Loucy (cell line): ENCODE results near the gene IQSEC1.

Experiments
- H2AFZ ChIP-seq: fragments of 200-600 bp; sonication (generic); 2 replicates; pipeline ENCODE4 v1.6.0; 2016; ENCODE audit warnings: antibody characterized with exemption, mild to moderate bottlenecking, low read length, moderate library complexity
- H3F3A ChIP-seq: fragments of 200-600 bp; 2 replicates; pipeline ENCODE4 v1.6.0; 2016; ENCODE audit warnings: antibody characterized with exemption, low read depth, mild to moderate bottlenecking
- H3K27me3 ChIP-seq: fragments of 200-600 bp; sonication (generic); 2 replicates; pipeline ENCODE4 v1.6.1; 2014; ENCODE audit warnings: low read length, mild to moderate bottlenecking; ENCODE audit not compliant: insufficient read depth, poor library complexity, severe bottlenecking
- H3K36me3 ChIP-seq: fragments of 200-600 bp; sonication (generic); 2 replicates; pipeline ENCODE4 v1.6.1; 2016; ENCODE audit warnings: low read length; ENCODE audit not compliant: insufficient read depth
- H3K4me1 ChIP-seq: fragments of 200-600 bp; sonication (generic); 2 replicates; pipeline ENCODE4 v1.5.1; 2014; ENCODE audit warnings: low read length, mild to moderate bottlenecking; ENCODE audit not compliant: insufficient read depth, poor library complexity, severe bottlenecking
- H3K4me2 ChIP-seq: fragments of 200-600 bp; sonication (generic); 2 replicates; pipeline ENCODE4 v1.6.0; 2014; ENCODE audit warnings: antibody characterized with exemption, low read length, low read depth, mild to moderate bottlenecking; ENCODE audit not compliant: poor library complexity, severe bottlenecking
- H3K4me3 ChIP-seq: fragments of 200-600 bp; sonication (generic); 2 replicates; pipeline ENCODE4 v1.5.1; 2014; ENCODE audit warnings: low read length, mild to moderate bottlenecking, mixed read lengths; ENCODE audit not compliant: poor library complexity, severe bottlenecking
- H3K79me2 ChIP-seq: fragments of 200-600 bp; sonication (generic); 2 replicates; pipeline ENCODE4 v1.6.1; 2014; ENCODE audit warnings: low read length; ENCODE audit not compliant: insufficient read depth
- H3K9ac ChIP-seq: fragments of 200-600 bp; sonication (generic); 2 replicates; pipeline ENCODE4 v1.6.0; 2014; ENCODE audit warnings: mild to moderate bottlenecking, low read depth, low read length, moderate library complexity; ENCODE audit not compliant: poor library complexity, severe bottlenecking
- H3K9me2 ChIP-seq: fragments of 200-600 bp; sonication (generic); replicated peaks from 2 replicates; pipeline ENCODE4 v1.6.1; 2016; ENCODE audit warnings: low read depth, low read length, mixed read lengths
- H3K9me3 ChIP-seq: fragments of 200-600 bp; sonication (generic); 2 replicates; pipeline ENCODE4 v1.6.1; 2014; ENCODE audit warnings: mild to moderate bottlenecking, antibody characterized with exemption, low read length, low read depth; ENCODE audit not compliant: insufficient read depth
- H4K20me1 ChIP-seq: fragments of 200-600 bp; sonication (generic); 2 replicates; pipeline ENCODE4 v1.6.0; 2014; ENCODE audit warnings: antibody characterized with exemption, low read length, mild to moderate bottlenecking; ENCODE audit not compliant: insufficient read depth, poor library complexity, severe bottlenecking
- EZH2phosphoT487 ChIP-seq: fragments of 200-600 bp; IDR thresholded peaks from 2 replicates; pipeline ENCODE4 v1.6.1; 2018; ENCODE audit warnings: antibody characterized with exemption, mild to moderate bottlenecking, moderate library complexity, borderline replicate concordance
- TF ChIP-seq, protein P1 (sequence below): fragments of 200-600 bp; sonication (generic); conservative IDR thresholded peaks from 2 replicates; pipeline ENCODE4 v1.5.1; 2014; ENCODE audit warnings: mild to moderate bottlenecking, antibody characterized with exemption, low read length

Gene IQSEC1

DNA sequence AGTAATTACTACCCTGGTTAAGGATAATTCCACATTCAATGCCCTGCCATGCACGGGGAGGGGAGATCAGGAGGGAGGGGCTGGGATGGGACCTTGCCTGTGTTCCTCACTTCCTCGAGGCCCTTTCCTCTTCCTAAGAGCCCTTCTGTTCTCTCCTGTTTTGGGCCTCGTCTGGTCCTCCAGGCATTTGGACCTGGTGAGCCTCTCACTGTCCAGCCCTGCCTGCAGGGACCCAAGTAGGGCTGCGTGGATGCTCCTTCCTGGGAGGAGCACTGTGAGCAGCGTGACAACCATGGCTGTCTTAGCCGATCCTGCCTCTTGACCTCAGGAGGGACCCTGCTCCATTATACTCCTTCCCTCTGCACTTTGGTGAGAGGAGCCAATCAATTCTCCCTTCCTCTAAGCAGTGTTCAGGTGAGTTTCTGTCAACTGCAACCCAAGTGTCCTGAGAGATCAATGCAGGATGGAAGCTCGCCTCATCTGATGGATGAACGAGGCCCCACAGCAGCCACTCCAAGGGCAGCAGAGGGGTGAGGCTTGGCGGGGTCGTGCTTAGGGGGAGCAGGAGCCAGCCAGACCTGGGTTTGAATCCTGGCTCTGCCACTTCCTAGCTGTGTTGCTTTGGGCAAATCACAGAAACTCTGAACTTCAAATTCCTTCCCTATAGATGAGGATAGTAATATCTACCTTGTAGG, 92.5 kb downstream of the IQSEC1 start:
- TF ChIP-seq EZH2phosphoT487 = no peak
- TF ChIP-seq, protein P1, sequence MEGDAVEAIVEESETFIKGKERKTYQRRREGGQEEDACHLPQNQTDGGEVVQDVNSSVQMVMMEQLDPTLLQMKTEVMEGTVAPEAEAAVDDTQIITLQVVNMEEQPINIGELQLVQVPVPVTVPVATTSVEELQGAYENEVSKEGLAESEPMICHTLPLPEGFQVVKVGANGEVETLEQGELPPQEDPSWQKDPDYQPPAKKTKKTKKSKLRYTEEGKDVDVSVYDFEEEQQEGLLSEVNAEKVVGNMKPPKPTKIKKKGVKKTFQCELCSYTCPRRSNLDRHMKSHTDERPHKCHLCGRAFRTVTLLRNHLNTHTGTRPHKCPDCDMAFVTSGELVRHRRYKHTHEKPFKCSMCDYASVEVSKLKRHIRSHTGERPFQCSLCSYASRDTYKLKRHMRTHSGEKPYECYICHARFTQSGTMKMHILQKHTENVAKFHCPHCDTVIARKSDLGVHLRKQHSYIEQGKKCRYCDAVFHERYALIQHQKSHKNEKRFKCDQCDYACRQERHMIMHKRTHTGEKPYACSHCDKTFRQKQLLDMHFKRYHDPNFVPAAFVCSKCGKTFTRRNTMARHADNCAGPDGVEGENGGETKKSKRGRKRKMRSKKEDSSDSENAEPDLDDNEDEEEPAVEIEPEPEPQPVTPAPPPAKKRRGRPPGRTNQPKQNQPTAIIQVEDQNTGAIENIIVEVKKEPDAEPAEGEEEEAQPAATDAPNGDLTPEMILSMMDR = no peak
- peaks cover 61% of the 10 kb centered on the region for H3K79me2 ChIP-seq

GRCh38 chr3:12979947-12980487, 93.2 kb downstream of the IQSEC1 start:
- Histone ChIP-seq H3K4me2 (no peak overlapping the region), H2AFZ (no peak overlapping the region), H3K36me3 (no peaks in the 10 kb centered on the region; the same call in 1 of the 2 replicates), H3K9ac (peak overlapping the region; percentile 62), H3K9me3 (no peaks in the 10 kb centered on the region), H3K79me2 (peaks cover 62% of the 10 kb centered on the region), H3K4me3 (no peak overlapping the region), H3K27me3 (no peaks in the 10 kb centered on the region), H3K9me2 (no peaks in the 10 kb centered on the region), H3F3A (peaks cover 8% of the 10 kb centered on the region), H3K4me1 (peaks cover 62% of the 10 kb centered on the region), H4K20me1 (no peaks in the 10 kb centered on the region)
- TF ChIP-seq, protein P1 = no peak
- no peak for TF ChIP-seq EZH2phosphoT487

More for the DNA sequence above, 92.5 kb downstream of the IQSEC1 start:
- H3K9me2 ChIP-seq = no peaks in the 10 kb centered on the region
- H3K36me3 ChIP-seq = no peaks in the 10 kb centered on the region; the same call in 1 of the 2 replicates
- H3K27me3 ChIP-seq = no peaks in the 10 kb centered on the region
- H4K20me1 ChIP-seq = no peaks in the 10 kb centered on the region
- H3F3A ChIP-seq = peaks cover 8% of the 10 kb centered on the region
- peak overlapping the region; percentile 80 for H3K4me2 ChIP-seq
- H3K4me1 ChIP-seq = peaks cover 58% of the 10 kb centered on the region
- no peaks in the 10 kb centered on the region for H3K9me3 ChIP-seq
- H3K4me3 ChIP-seq = peak overlapping the region; percentile 62
- H2AFZ ChIP-seq = no peak overlapping the region
- H3K9ac ChIP-seq = peak overlapping the region; percentile 62

- Histone ChIP-seq H3K4me1 (peaks cover 66% of the 10 kb centered on the region), H3F3A (peaks cover 8% of the 10 kb centered on the region), H3K27me3 (no peaks in the 10 kb centered on the region), H3K79me2 (peaks cover 69% of the 10 kb centered on the region), H3K36me3 (no peaks in the 10 kb centered on the region; the same call in 1 of the 2 replicates), H2AFZ (no peak overlapping the region), H3K9me3 (no peaks in the 10 kb centered on the region), H3K9me2 (no peaks in the 10 kb centered on the region), H3K4me3 (no peak overlapping the region), H3K9ac (peak overlapping the region; percentile 62), H3K4me2 (no peak overlapping the region), H4K20me1 (no peaks in the 10 kb centered on the region)
- TF ChIP-seq, protein P1 = no peak
- TF ChIP-seq EZH2phosphoT487 = no peak
Observed at GRCh38 chr3:12979151-12979946, 93.9 kb downstream of the IQSEC1 start.
